ENCODE measurements around the gene LZTS3. TPM values are rescaled to one million over a fixed set of nuclear protein-coding genes. Genes with fewer than 3 reads are reported as not detected.

LZTS3 gene
- total and polyA plus RNA-seq, 2 of the 13 experiments (the other 11 are each of a cell fraction or from before 2014, with no cell fraction given): 10.1 to 31.3 TPM

DNA sequence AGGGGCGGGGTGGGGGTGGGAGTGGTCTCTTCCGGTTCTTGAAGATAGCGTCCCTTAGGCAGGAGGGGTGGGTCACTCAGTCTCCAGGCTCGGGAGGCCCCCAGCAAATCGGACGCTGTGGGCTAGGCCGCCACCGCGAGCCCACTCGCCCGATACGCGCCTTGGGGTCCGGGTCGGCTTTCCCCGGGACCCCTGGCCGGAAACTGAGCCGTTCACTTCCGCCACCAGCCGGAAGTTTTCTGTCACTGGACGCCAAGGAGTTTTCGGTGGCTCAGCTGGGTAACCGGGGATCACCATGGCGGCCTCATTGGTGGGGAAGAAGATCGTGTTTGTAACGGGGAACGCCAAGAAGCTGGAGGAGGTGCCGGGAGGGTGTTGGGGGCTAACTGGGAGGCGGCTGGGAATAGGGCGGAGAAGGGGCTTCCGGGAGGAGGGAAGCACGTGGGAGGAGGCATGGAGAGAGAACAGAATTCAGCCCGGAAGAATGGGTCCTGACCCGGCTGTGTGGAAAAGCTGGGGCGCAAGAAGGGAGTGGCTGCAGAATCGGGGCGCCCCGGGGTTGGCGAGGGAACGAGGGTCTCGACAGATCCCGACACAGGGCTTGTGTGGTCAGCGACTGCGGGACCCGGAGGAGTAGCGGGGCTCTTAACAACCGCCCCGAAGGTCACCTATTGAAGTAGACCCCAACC, 36.1 kb upstream of the LZTS3 start, which contains the start of gene ITPA (continued):
- TF ChIP-seq, protein P1, sequence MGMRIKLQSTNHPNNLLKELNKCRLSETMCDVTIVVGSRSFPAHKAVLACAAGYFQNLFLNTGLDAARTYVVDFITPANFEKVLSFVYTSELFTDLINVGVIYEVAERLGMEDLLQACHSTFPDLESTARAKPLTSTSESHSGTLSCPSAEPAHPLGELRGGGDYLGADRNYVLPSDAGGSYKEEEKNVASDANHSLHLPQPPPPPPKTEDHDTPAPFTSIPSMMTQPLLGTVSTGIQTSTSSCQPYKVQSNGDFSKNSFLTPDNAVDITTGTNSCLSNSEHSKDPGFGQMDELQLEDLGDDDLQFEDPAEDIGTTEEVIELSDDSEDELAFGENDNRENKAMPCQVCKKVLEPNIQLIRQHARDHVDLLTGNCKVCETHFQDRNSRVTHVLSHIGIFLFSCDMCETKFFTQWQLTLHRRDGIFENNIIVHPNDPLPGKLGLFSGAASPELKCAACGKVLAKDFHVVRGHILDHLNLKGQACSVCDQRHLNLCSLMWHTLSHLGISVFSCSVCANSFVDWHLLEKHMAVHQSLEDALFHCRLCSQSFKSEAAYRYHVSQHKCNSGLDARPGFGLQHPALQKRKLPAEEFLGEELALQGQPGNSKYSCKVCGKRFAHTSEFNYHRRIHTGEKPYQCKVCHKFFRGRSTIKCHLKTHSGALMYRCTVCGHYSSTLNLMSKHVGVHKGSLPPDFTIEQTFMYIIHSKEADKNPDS (CRISPR knock-in tag; IDR thresholded peaks at IDR 0.05): no peak
- TF ChIP-seq ZNF556 (CRISPR knock-in tag; IDR thresholded peaks at IDR 0.05; ENCODE audit: borderline replicate concordance) (peak; percentile 94; the same call in 1 of the 2 replicates), ZBTB7A (CRISPR knock-in tag; IDR thresholded peaks at IDR 0.05) (peak; percentile 97), ATF7-NPFF (CRISPR knock-in tag; IDR thresholded peaks at IDR 0.05; ENCODE audit: low read depth) (peak; percentile 73), MTA3 (CRISPR knock-in tag; IDR thresholded peaks at IDR 0.05) (no peak), AGO1 (IDR thresholded peaks at IDR 0.05; ENCODE audit: low read depth, low read length, poor library complexity, severe bottlenecking) (peak; percentile 77), ZNF619 (CRISPR knock-in tag; IDR thresholded peaks at IDR 0.05) (no peak), ZNF101 (CRISPR knock-in tag; IDR thresholded peaks at IDR 0.05; ENCODE audit: borderline replicate concordance, low read depth) (peak; percentile 45; the same call in 1 of the 2 replicates), ZNF354B (CRISPR knock-in tag; IDR thresholded peaks at IDR 0.05) (peak; percentile 84; the same call in 1 of the 2 replicates), TBP (CRISPR knock-in tag; IDR thresholded peaks at IDR 0.05) (no peak; the same call in 1 of the 2 replicates), ZSCAN21 (CRISPR knock-in tag; IDR thresholded peaks at IDR 0.05; ENCODE audit: borderline replicate concordance) (no peak), SP2 (CRISPR knock-in tag; IDR thresholded peaks at IDR 0.05) (peak; percentile 57)
- TF ChIP-seq, protein P2, sequence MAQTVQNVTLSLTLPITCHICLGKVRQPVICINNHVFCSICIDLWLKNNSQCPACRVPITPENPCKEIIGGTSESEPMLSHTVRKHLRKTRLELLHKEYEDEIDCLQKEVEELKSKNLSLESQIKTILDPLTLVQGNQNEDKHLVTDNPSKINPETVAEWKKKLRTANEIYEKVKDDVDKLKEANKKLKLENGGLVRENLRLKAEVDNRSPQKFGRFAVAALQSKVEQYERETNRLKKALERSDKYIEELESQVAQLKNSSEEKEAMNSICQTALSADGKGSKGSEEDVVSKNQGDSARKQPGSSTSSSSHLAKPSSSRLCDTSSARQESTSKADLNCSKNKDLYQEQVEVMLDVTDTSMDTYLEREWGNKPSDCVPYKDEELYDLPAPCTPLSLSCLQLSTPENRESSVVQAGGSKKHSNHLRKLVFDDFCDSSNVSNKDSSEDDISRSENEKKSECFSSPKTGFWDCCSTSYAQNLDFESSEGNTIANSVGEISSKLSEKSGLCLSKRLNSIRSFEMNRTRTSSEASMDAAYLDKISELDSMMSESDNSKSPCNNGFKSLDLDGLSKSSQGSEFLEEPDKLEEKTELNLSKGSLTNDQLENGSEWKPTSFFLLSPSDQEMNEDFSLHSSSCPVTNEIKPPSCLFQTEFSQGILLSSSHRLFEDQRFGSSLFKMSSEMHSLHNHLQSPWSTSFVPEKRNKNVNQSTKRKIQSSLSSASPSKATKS (CRISPR knock-in tag; IDR thresholded peaks at IDR 0.05): peak; percentile 98
- TF ChIP-seq, protein P3, sequence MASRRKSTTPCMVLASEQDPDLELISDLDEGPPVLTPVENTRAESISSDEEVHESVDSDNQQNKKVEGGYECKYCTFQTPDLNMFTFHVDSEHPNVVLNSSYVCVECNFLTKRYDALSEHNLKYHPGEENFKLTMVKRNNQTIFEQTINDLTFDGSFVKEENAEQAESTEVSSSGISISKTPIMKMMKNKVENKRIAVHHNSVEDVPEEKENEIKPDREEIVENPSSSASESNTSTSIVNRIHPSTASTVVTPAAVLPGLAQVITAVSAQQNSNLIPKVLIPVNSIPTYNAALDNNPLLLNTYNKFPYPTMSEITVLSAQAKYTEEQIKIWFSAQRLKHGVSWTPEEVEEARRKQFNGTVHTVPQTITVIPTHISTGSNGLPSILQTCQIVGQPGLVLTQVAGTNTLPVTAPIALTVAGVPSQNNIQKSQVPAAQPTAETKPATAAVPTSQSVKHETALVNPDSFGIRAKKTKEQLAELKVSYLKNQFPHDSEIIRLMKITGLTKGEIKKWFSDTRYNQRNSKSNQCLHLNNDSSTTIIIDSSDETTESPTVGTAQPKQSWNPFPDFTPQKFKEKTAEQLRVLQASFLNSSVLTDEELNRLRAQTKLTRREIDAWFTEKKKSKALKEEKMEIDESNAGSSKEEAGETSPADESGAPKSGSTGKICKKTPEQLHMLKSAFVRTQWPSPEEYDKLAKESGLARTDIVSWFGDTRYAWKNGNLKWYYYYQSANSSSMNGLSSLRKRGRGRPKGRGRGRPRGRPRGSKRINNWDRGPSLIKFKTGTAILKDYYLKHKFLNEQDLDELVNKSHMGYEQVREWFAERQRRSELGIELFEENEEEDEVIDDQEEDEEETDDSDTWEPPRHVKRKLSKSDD (CRISPR knock-in tag; IDR thresholded peaks at IDR 0.05; ENCODE audit: low read depth): no peak
- TF ChIP-seq, protein P4, sequence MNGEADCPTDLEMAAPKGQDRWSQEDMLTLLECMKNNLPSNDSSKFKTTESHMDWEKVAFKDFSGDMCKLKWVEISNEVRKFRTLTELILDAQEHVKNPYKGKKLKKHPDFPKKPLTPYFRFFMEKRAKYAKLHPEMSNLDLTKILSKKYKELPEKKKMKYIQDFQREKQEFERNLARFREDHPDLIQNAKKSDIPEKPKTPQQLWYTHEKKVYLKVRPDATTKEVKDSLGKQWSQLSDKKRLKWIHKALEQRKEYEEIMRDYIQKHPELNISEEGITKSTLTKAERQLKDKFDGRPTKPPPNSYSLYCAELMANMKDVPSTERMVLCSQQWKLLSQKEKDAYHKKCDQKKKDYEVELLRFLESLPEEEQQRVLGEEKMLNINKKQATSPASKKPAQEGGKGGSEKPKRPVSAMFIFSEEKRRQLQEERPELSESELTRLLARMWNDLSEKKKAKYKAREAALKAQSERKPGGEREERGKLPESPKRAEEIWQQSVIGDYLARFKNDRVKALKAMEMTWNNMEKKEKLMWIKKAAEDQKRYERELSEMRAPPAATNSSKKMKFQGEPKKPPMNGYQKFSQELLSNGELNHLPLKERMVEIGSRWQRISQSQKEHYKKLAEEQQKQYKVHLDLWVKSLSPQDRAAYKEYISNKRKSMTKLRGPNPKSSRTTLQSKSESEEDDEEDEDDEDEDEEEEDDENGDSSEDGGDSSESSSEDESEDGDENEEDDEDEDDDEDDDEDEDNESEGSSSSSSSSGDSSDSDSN (CRISPR knock-in tag; IDR thresholded peaks at IDR 0.05): peak; percentile 89
- TF ChIP-seq, protein P5, sequence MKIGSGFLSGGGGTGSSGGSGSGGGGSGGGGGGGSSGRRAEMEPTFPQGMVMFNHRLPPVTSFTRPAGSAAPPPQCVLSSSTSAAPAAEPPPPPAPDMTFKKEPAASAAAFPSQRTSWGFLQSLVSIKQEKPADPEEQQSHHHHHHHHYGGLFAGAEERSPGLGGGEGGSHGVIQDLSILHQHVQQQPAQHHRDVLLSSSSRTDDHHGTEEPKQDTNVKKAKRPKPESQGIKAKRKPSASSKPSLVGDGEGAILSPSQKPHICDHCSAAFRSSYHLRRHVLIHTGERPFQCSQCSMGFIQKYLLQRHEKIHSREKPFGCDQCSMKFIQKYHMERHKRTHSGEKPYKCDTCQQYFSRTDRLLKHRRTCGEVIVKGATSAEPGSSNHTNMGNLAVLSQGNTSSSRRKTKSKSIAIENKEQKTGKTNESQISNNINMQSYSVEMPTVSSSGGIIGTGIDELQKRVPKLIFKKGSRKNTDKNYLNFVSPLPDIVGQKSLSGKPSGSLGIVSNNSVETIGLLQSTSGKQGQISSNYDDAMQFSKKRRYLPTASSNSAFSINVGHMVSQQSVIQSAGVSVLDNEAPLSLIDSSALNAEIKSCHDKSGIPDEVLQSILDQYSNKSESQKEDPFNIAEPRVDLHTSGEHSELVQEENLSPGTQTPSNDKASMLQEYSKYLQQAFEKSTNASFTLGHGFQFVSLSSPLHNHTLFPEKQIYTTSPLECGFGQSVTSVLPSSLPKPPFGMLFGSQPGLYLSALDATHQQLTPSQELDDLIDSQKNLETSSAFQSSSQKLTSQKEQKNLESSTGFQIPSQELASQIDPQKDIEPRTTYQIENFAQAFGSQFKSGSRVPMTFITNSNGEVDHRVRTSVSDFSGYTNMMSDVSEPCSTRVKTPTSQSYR (CRISPR knock-in tag; IDR thresholded peaks at IDR 0.05; ENCODE audit: borderline replicate concordance): no peak
